H1 (cell line): ENCODE results near the gene FRY. TPM values are rescaled to one million over a fixed set of nuclear protein-coding genes. Genes with fewer than 3 reads are reported as not detected.
A peak's percentile ranks its signal among the peaks of the same experiment; 100 is the strongest.

Experiments used
- CTCF ChIA-PET: fragments of 300-600 bp; sonication (Branson Sonifier 250); formaldehyde crosslinking; loops from one replicate; lab custom pipeline; 2021; ENCODE audit not compliant: partially characterized antibody; lab: Charles Lee
- POLR2A ChIA-PET: fragments of 300-600 bp; sonication (Branson Sonifier 250); formaldehyde crosslinking; loops from one replicate; lab custom pipeline; 2021; ENCODE audit warnings: inconsistent platforms; ENCODE audit not compliant: partially characterized antibody; lab: Charles Lee
- DNase-seq, 2 experiments: peaks; one replicate each; pipeline versions ENCODE4 v3.0.0 to v3.0.0-alpha.2; 2010 to 2022; ENCODE audit warnings: low spot score in 2 of 2, low read depth in 1 of 2, mixed read lengths in 1 of 2
- FAIRE-seq: peaks from 2 replicates; lab custom pipeline; 2011; peaks lifted over from hg19 to GRCh38; lab: Jason Lieb, UNC
- H2AFZ ChIP-seq: 2 replicates; pipeline ENCODE4 v1.8.1; 2012; ENCODE audit warnings: low read length, inconsistent platforms
- H2AK5ac ChIP-seq: 2 replicates; pipeline ENCODE4 v1.6.1; 2013; ENCODE audit warnings: low read depth, low read length
- H2BK120ac ChIP-seq: replicated peaks from 2 replicates; pipeline ENCODE3; 2013; ENCODE audit warnings: low read depth, low read length, inconsistent platforms
- H2BK12ac ChIP-seq: 2 replicates; pipeline ENCODE4 v1.6.1; 2013; ENCODE audit warnings: low read depth, low read length
- H2BK15ac ChIP-seq: 2 replicates; pipeline ENCODE4 v1.6.1; 2013; ENCODE audit warnings: low read length
- H2BK20ac ChIP-seq: 2 replicates; pipeline ENCODE4 v1.6.1; 2013; ENCODE audit warnings: low read length
- H2BK5ac ChIP-seq: 2 replicates; pipeline ENCODE4 v1.6.1; 2013; ENCODE audit warnings: low read depth, low read length
- H3K14ac ChIP-seq: 2 replicates; pipeline ENCODE4 v1.6.1; 2013; ENCODE audit warnings: inconsistent platforms; ENCODE audit not compliant: insufficient read length
- H3K18ac ChIP-seq: 2 replicates; pipeline ENCODE4 v1.6.1; 2013; ENCODE audit warnings: low read length; ENCODE audit errors: extremely low read depth
- H3K23ac ChIP-seq: 2 replicates; pipeline ENCODE4 v1.6.1; 2013; ENCODE audit warnings: inconsistent platforms; ENCODE audit not compliant: insufficient read length
- H3K23me2 ChIP-seq: 2 replicates; pipeline ENCODE4 v1.6.1; 2013; ENCODE audit warnings: low read depth, low read length
- H3K27ac ChIP-seq: 2 replicates; pipeline ENCODE4 v1.6.1; 2011; ENCODE audit warnings: low read depth, low read length, inconsistent platforms
- H3K27me3 ChIP-seq, 4 experiments: replicated peaks in 1 of 4; 1 replicate in 1 of 4; 2 replicates in 3 of 4; pipeline versions ENCODE4 v1.6.1 to v1.8.1; 2011 to 2013; ENCODE audit warnings: low read length in 3 of 4, mild to moderate bottlenecking in 3 of 4, inconsistent platforms in 2 of 4, mixed read lengths in 2 of 4, moderate library complexity in 1 of 4; ENCODE audit not compliant: control insufficient read depth in 3 of 4, insufficient read depth in 3 of 4; ENCODE audit errors: extremely low read depth in 1 of 4
- H3K36me3 ChIP-seq, 4 experiments: 2 replicates each; pipeline versions ENCODE4 v1.6.1 to v1.8.1; 2011 to 2013; ENCODE audit warnings: mild to moderate bottlenecking in 4 of 4, low read length in 3 of 4, moderate library complexity in 2 of 4, control low read depth in 1 of 4, inconsistent platforms in 1 of 4; ENCODE audit not compliant: insufficient read depth in 4 of 4, control insufficient read depth in 2 of 4
- H3K4ac ChIP-seq: replicated peaks from 2 replicates; pipeline ENCODE3; 2013; ENCODE audit warnings: low read length, low read depth, mixed read lengths, inconsistent platforms; ENCODE audit not compliant: insufficient read length
- H3K4me1 ChIP-seq, 4 experiments: replicated peaks in 1 of 4; 1 replicate in 1 of 4; 2 replicates in 3 of 4; pipeline versions ENCODE4 v1.6.1 to v1.8.1; 2011 to 2013; ENCODE audit warnings: low read length in 3 of 4, inconsistent platforms in 2 of 4, mixed read lengths in 1 of 4; ENCODE audit not compliant: insufficient read depth in 4 of 4, control insufficient read depth in 3 of 4
- H3K4me2 ChIP-seq, 2 experiments: 2 replicates each; pipeline versions ENCODE4 v1.6.1 to v1.8.1; 2011 to 2013; ENCODE audit warnings: low read depth in 2 of 2, low read length in 2 of 2, control low read depth in 1 of 2, inconsistent platforms in 1 of 2, mild to moderate bottlenecking in 1 of 2; ENCODE audit not compliant: insufficient read depth in 1 of 2
- H3K4me3 ChIP-seq, 4 experiments: fragments of 200-600, 300-600 bp in 1 of 4; sonication (generic), shearing (Covaris generic), sonication (Bioruptor Twin) in 1 of 4; 2 replicates each; pipeline versions ENCODE4 v1.5.1 to v1.8.1; 2011 to 2016; ENCODE audit warnings: low read length in 4 of 4, low read depth in 3 of 4, control low read depth in 2 of 4, inconsistent platforms in 2 of 4, mild to moderate bottlenecking in 2 of 4, mixed read lengths in 1 of 4, moderate library complexity in 1 of 4; ENCODE audit not compliant: insufficient read depth in 2 of 4; ENCODE audit errors: extremely low read depth in 1 of 4
- H3K56ac ChIP-seq: replicated peaks from 2 replicates; pipeline ENCODE3; 2013; ENCODE audit warnings: low read depth, mild to moderate bottlenecking, mixed read lengths, low read length, inconsistent platforms; ENCODE audit not compliant: insufficient read length
- H3K79me1 ChIP-seq: 2 replicates; pipeline ENCODE4 v1.6.1; 2013; ENCODE audit warnings: low read depth, low read length, control low read depth
- H3K79me2 ChIP-seq, 2 experiments: 2 replicates each; pipeline versions ENCODE4 v1.6.1 to v1.8.1; 2012 to 2013; ENCODE audit warnings: low read length in 2 of 2, mild to moderate bottlenecking in 2 of 2, inconsistent platforms in 1 of 2; ENCODE audit not compliant: insufficient read depth in 2 of 2, control insufficient read depth in 1 of 2
- H3K9ac ChIP-seq, 4 experiments: replicated peaks in 1 of 4; 1 replicate in 1 of 4; 2 replicates in 3 of 4; pipeline versions ENCODE4 v1.6.1 to v1.8.1; 2011 to 2013; ENCODE audit warnings: low read depth in 3 of 4, low read length in 3 of 4, control low read depth in 2 of 4, mild to moderate bottlenecking in 2 of 4, moderate library complexity in 2 of 4, inconsistent platforms in 1 of 4; ENCODE audit errors: extremely low read depth in 1 of 4
- H3K9me3 ChIP-seq, 2 experiments: 2 replicates each; pipeline versions ENCODE4 v1.6.1 to v1.8.1; 2012 to 2013; ENCODE audit warnings: mild to moderate bottlenecking in 2 of 2, moderate library complexity in 2 of 2, control low read depth in 1 of 2, inconsistent platforms in 1 of 2, low read depth in 1 of 2, low read length in 1 of 2, mixed read lengths in 1 of 2; ENCODE audit not compliant: insufficient read depth in 2 of 2
- H4K20me1 ChIP-seq, 2 experiments: replicated peaks in 1 of 2; 2 replicates each; pipeline versions ENCODE3 to v1.8.1; 2011 to 2013; ENCODE audit warnings: inconsistent platforms in 2 of 2, low read length in 2 of 2, mild to moderate bottlenecking in 1 of 2; ENCODE audit not compliant: insufficient read depth in 2 of 2, control insufficient read depth in 1 of 2
- H4K5ac ChIP-seq: 2 replicates; pipeline ENCODE4 v1.6.1; 2013; ENCODE audit warnings: low read length, low read depth, mixed read lengths, inconsistent platforms; ENCODE audit not compliant: insufficient read length
- H4K8ac ChIP-seq: 2 replicates; pipeline ENCODE4 v1.8.0; 2013; ENCODE audit warnings: mild to moderate bottlenecking, moderate library complexity, low read length, inconsistent platforms; ENCODE audit not compliant: insufficient read depth; ENCODE audit errors: extremely low read depth
- H4K91ac ChIP-seq: replicated peaks from 2 replicates; pipeline ENCODE3; 2013; ENCODE audit warnings: low read length, mixed read lengths, inconsistent platforms; ENCODE audit not compliant: insufficient read length
- ASH2L ChIP-seq: fragments of 200-600, 300-600 bp; sonication (generic); IDR thresholded peaks from one replicate; pipeline ENCODE4 v1.7.1; 2017; ENCODE audit warnings: low read length
- BACH1 ChIP-seq: IDR thresholded peaks from 2 replicates; pipeline ENCODE4 v1.6.1; 2012; ENCODE audit warnings: low read length, improper control_type of control experiment
- CBX5 ChIP-seq: fragments of 300-800, 300-1000 bp; sonication (generic); IDR thresholded peaks from 2 replicates; pipeline ENCODE4 v1.7.1; 2016; ENCODE audit warnings: antibody characterized with exemption, low read length, low read depth
- EGR1 ChIP-seq: IDR thresholded peaks from 2 replicates; pipeline ENCODE4 v1.6.1; 2011; ENCODE audit warnings: low read depth, low read length, borderline replicate concordance
- EP300 ChIP-seq, 2 experiments: IDR thresholded peaks; 1 replicate in 1 of 2; 2 replicates in 1 of 2; pipeline ENCODE4 v1.6.1; 2011 to 2012; ENCODE audit warnings: low read depth in 2 of 2, low read length in 2 of 2, mild to moderate bottlenecking in 2 of 2, borderline replicate concordance in 1 of 2, inconsistent platforms in 1 of 2, moderate library complexity in 1 of 2
- EZH2 ChIP-seq: fragments of 200-600 bp; sonication (generic); IDR thresholded peaks from 2 replicates; pipeline ENCODE4 v1.7.1; 2012; ENCODE audit warnings: low read depth, mild to moderate bottlenecking, moderate library complexity, low read length, inconsistent platforms; ENCODE audit not compliant: severe bottlenecking
- GTF2F1 ChIP-seq: IDR thresholded peaks from 2 replicates; pipeline ENCODE4 v1.6.1; 2012; ENCODE audit warnings: low read depth, low read length, improper control_type of control experiment, borderline replicate concordance
- JUN ChIP-seq: IDR thresholded peaks from 2 replicates; pipeline ENCODE4 v1.6.1; 2011; ENCODE audit warnings: low read depth, mild to moderate bottlenecking, improper control_type of control experiment, low read length
- RAD21 ChIP-seq, 2 experiments: IDR thresholded peaks in 1 of 2; conservative IDR thresholded peaks in 1 of 2; 2 replicates each; pipeline ENCODE4 v1.6.1; 2011; ENCODE audit warnings: low read depth in 2 of 2, low read length in 2 of 2, improper control_type of control experiment in 1 of 2, inconsistent platforms in 1 of 2, mild to moderate bottlenecking in 1 of 2, moderate library complexity in 1 of 2
- SP2 ChIP-seq: IDR thresholded peaks from 2 replicates; pipeline ENCODE4 v1.6.1; 2012; ENCODE audit warnings: mild to moderate bottlenecking, low read length, inconsistent platforms
- WGBS, 2 experiments: shearing (Covaris generic) in 1 of 2; methylation state at CpG; one replicate each; pipeline versions ENCODE4 v1.1.6 to v1.1.7; 2013 to 2015; ENCODE audit warnings: low lambda C conversion rate in 2 of 2, mixed read lengths in 2 of 2, inconsistent platforms in 1 of 2, low coverage in 1 of 2, missing lambda C conversion rate in 1 of 2; ENCODE audit not compliant: insufficient replicate concordance in 2 of 2, insufficient coverage in 1 of 2, insufficient read length in 1 of 2; ENCODE audit errors: extremely low coverage in 1 of 2, missing lambda C conversion rate in 1 of 2; 5-methylcytosine and 5-hydroxymethylcytosine counted together
- polyA plus RNA-seq, 7 experiments: library from polyadenylated mRNA; depleted of rRNA in 3 of 7; stranded (reverse) in 5 of 7; unstranded in 2 of 7; fragments of >200 nt in 5 of 7; fragments of 200-250 nt in 2 of 7; gene quantifications; 1 replicate in 5 of 7; 2 replicates in 1 of 7; 4 replicates in 1 of 7; pipeline versions ENCODE4 v1.2.1 to v1.2.3, GENCODE V29; 2011 to 2013; ENCODE audit warnings: missing spikeins in 2 of 7, mixed read lengths in 2 of 7
- total RNA-seq: library from RNA; stranded (reverse); fragmentation: NEBNext Ultra II Directional; extraction: Animal tissue kit (Norgen Biotek cat#: 25700); gene quantifications from 2 replicates; pipeline ENCODE4 v1.2.1, GENCODE V29; 2021
- TF ChIP-seq, protein P1 (sequence below): IDR thresholded peaks from 2 replicates; pipeline ENCODE4 v1.6.1; 2011; ENCODE audit warnings: low read length, improper control_type of control experiment

FRY gene
- total and polyA plus RNA-seq, 2 of the 8 experiments (the other 6 are each of a cell fraction or from before 2014, with no cell fraction given), result 4.3 to 9.2 TPM

DNA sequence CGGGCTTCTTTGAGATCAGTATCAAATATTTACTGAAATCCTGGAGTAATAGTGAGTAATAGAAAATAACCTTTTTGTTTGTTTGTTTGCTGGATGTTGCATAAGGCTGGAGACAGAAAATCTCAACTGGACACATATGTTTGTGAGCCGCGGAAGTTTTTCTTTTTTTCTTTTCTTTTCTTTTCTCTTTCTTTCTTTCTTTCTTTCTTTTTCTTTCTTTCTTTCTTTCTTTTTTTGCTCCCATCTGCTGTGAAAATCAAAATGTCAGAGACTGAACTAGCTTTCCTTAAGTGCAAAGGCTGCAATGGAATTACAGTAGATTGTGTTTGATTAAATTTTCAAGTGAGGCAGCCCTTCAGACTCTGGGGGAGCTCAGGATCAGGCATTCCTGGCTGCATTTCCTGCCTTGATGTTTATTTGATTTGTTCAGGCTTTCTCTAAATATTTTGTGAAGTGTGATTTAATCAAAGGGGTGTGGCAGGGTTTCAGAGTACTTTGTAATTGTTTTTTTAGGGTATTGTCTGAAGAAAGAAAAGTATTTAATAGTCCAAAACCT is 319 bp downstream of the FRY start:
- H3K36me3 ChIP-seq, result no peaks in the 10 kb centered on the region
- FAIRE-seq (no peak), DNase-seq (no peak)
- CTCF ChIA-PET, result interaction anchor here (0.7 to 1.7 kb wide), 4 partner anchors 9 to 173 kb away, joined by 3 to 4 read pairs (median 4); no protein-coding TSS in a partner anchor
- no peak overlapping the region for H3K27ac ChIP-seq
- peaks cover 6 to 15% (median 10%) of the 10 kb centered on the region in 4 experiments; a peak in 6 of 7 replicates for H3K4me1 ChIP-seq
- no peaks in the 10 kb centered on the region for H3K79me2 ChIP-seq
- H3K4ac ChIP-seq, result no peak overlapping the region
- peak overlapping the region; percentile 56 to 77 (median 68) for H3K4me3 ChIP-seq
- no peaks in the 10 kb centered on the region for H4K20me1 ChIP-seq
- no peaks in the 10 kb centered on the region for H3K27me3 ChIP-seq
- 0 out of 2 replicates have a peak overlapping the region, but pooled peaks have one; percentile 65 for H2AFZ ChIP-seq
- H4K91ac ChIP-seq, result no peak overlapping the region
- H3K23ac ChIP-seq, result no peak overlapping the region
- no peak overlapping the region for H4K8ac ChIP-seq
- peak overlapping the region in 1 of 4 experiments; percentile 53; a peak in 1 of 7 replicates for H3K9ac ChIP-seq
- WGBS, 2 experiments, result 27% methylated on average over 3 of the region's 3 CpGs; no CpG with 5 or more reads in 1 of the 2 experiments
- no peaks in the 10 kb centered on the region; the same call in 1 of the 2 replicates for H3K79me1 ChIP-seq
- no peak overlapping the region for H2BK20ac ChIP-seq
- H2BK12ac ChIP-seq, result no peak overlapping the region
- H3K4me2 ChIP-seq, result peak overlapping the region; percentile 80 to 97
- H4K5ac ChIP-seq, result no peak overlapping the region
- H2BK120ac ChIP-seq, result no peak overlapping the region
- no peak overlapping the region for H3K56ac ChIP-seq
- no peak overlapping the region for H3K14ac ChIP-seq
- no peak overlapping the region for H2AK5ac ChIP-seq
- H3K23me2 ChIP-seq, result peaks cover 5% of the 10 kb centered on the region; the same call in 1 of the 2 replicates
- no peaks in the 10 kb centered on the region for H3K9me3 ChIP-seq
- no peak overlapping the region for H2BK15ac ChIP-seq
- H3K18ac ChIP-seq, result no peak overlapping the region
- no peak overlapping the region for H2BK5ac ChIP-seq
- POLR2A ChIA-PET, result interaction anchor here (0.7 to 3.1 kb wide), 6 partner anchors 15 to 416 kb away, joined by 3 to 10 read pairs (median 3); partner anchors contain the start of genes BRCA2 and ZAR1L
- TF ChIP-seq SP2 (no peak), EGR1 (no peak), JUN (no peak), EP300 (IDR thresholded peaks at IDR 0.05; ENCODE audit: borderline replicate concordance in 1 of 2, low read depth in 2 of 2, low read length in 2 of 2) (no peak), BACH1 (no peak), EZH2 (no peak), RAD21 (IDR thresholded peaks at IDR 0.05 in 1 of 2, conservative IDR thresholded peaks at IDR 0.05 in 1 of 2; ENCODE audit: low read depth in 2 of 2, low read length in 2 of 2) (no peak), CBX5 (no peak), ASH2L (no peak), GTF2F1 (no peak)
- TF ChIP-seq, protein P1, sequence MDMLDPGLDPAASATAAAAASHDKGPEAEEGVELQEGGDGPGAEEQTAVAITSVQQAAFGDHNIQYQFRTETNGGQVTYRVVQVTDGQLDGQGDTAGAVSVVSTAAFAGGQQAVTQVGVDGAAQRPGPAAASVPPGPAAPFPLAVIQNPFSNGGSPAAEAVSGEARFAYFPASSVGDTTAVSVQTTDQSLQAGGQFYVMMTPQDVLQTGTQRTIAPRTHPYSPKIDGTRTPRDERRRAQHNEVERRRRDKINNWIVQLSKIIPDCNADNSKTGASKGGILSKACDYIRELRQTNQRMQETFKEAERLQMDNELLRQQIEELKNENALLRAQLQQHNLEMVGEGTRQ, result no peak
